Ishikawa (cell line): ENCODE measurements around the gene ROBO1.

Experiments used
- USF1 ChIP-seq: IDR thresholded peaks from 2 replicates; pipeline ENCODE4 v1.6.1; 2012
- YY1 ChIP-seq: IDR thresholded peaks from 2 replicates; pipeline ENCODE4 v1.6.1; 2012; ENCODE audit warnings: low read depth

DNA sequence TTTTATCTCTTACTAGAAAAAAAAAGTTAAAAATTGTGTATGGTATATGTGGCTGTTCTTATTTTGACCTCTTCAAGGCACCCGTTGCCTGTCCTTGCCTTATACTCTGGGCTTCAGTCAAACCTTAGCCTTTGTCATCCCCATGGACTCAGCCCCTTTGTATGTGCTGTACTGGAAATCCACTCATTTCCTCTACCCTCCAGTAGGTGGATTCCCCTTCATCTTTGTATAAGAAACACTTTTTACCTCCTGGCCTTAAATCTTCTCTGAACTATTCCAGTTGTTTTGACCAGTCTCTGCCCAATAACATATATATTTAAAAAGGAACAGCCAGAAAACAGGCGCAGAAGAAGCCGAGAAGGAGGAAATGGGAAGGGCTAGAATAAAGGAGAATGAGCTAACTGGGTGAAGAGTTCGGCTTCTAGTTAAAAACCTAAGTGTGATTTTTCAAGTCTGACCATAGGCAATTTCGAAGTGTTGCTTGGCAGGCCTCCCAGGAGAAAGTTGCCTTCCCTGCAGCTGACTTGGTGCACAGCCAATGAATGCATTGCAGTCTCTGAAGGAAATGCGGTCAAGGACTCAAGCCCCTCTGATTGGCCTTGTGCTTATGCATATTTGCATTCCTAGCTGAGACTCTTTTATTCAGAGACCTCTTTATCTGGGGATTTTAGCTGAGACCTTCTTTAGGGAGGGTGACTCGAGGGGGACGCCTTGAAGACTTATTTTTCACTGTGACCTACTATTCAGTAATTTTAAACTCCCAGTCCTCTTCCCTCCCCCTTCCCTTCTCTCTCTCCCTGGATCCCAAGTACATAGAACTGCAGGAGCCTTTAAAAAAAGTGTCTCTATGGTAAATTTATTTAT is 277.4 kb downstream of the ROBO1 start:
- TF ChIP-seq YY1 (no peak), USF1 (no peak)
